ENCODE results near the gene KIAA1191.
"Not testable (repeated sequence)": the region's sequence is repeated elsewhere in the genome, so short reads cannot be mapped to it uniquely, and the experiment has no call there.

KIAA1191 gene

DNA sequence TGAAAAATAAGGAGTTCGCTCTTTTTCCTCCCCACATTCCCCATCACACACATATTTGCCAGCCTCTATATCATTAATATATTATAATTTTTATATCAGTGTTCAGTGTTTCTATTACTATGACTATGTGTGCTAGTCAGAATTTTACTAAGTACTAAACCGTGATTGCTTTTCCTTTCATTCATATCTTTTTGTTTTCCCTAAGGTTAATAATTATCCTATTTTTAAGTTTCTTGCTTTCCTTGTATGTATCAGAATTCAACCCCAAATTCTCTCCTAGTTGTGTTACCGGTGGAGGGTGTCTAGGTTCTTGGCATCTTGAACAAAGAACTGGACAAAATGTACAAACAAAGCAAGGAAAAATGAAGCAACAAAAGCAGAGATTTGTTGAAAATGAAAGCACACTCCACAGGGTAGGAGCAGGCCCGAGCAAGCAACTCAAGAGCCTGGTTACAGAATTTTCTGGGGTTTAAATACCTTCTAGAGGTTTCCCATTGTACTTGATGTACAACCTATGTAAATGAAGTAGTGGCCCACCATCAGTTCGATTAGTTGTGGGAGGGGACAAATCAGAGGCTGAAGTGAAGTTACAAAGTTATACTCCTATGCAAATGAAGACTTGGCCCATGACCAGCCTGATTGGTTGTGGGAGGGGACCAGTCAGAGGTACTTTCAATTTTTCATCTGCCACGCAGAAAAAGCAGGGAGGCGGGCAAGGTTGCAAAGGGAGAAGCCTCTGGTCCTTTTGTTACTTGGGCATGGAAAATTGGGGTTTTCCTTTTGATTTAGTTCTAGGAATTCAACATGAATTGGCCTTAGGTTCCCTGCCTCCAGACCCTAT, 43.8 kb downstream of the KIAA1191 start:
- no peak overlapping the region for H3K4me3 ChIP-seq (ENCODE audit: control insufficient read depth, low read depth, low read length)
- no peak for DNase-seq (ENCODE audit: low read depth)

DNA sequence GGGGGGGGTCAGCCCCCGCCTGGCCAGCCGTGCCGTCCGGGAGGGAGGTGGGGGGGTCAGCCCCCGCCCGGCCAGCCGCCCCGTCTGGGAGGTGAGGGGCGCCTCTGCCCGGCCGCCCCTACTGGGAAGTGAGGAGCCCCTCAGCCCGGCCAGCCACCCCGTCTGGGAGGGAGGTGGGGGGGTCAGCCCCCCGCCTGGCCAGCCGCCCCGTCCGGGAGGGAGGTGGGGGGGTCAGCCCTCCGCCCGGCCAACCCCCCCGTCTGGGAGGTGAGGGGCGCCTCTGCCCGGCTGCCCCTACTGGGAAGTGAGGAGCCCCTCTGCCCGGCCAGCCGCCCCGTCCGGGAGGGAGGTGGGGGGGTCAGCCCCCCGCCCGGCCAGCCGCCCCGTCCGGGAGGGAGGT, 56.2 kb downstream of the KIAA1191 start:
- DNase-seq (ENCODE audit: low read depth); H3K4me3 ChIP-seq (ENCODE audit: control insufficient read depth, low read depth, low read length): not testable (repeated sequence)

More for the DNA sequence above, 43.8 kb downstream of the KIAA1191 start:
- TF ChIP-seq, protein P1, sequence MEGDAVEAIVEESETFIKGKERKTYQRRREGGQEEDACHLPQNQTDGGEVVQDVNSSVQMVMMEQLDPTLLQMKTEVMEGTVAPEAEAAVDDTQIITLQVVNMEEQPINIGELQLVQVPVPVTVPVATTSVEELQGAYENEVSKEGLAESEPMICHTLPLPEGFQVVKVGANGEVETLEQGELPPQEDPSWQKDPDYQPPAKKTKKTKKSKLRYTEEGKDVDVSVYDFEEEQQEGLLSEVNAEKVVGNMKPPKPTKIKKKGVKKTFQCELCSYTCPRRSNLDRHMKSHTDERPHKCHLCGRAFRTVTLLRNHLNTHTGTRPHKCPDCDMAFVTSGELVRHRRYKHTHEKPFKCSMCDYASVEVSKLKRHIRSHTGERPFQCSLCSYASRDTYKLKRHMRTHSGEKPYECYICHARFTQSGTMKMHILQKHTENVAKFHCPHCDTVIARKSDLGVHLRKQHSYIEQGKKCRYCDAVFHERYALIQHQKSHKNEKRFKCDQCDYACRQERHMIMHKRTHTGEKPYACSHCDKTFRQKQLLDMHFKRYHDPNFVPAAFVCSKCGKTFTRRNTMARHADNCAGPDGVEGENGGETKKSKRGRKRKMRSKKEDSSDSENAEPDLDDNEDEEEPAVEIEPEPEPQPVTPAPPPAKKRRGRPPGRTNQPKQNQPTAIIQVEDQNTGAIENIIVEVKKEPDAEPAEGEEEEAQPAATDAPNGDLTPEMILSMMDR (conservative IDR thresholded peaks at IDR 0.05; ENCODE audit: control insufficient read depth, insufficient read depth, low read depth, low read length), result no peak
